Keratinocyte (primary cell): Measurements from ENCODE around the gene AQP2.

ENCODE experiments used
- EZH2 ChIP-seq: IDR thresholded peaks from one replicate; pipeline ENCODE4 v1.6.1; 2012; ENCODE audit warnings: inconsistent platforms, mild to moderate bottlenecking, low read length, moderate library complexity
- TF ChIP-seq, protein P1 (sequence below), 3 experiments: IDR thresholded peaks in 1 of 3; conservative IDR thresholded peaks in 1 of 3; optimal IDR thresholded peaks in 1 of 3; 2 replicates in 2 of 3; 3 replicates in 1 of 3; pipeline versions ENCODE3 to v1.5.1; 2011; ENCODE audit warnings: low read length in 3 of 3, mild to moderate bottlenecking in 3 of 3, moderate library complexity in 2 of 3, control low read depth in 1 of 3, inconsistent platforms in 1 of 3; ENCODE audit not compliant: insufficient read depth in 2 of 3; ENCODE audit errors: extremely low read depth in 1 of 3

GRCh38 chr12:49953151-49953550 is 2.6 kb downstream of the AQP2 start:
- TF ChIP-seq, protein P1, sequence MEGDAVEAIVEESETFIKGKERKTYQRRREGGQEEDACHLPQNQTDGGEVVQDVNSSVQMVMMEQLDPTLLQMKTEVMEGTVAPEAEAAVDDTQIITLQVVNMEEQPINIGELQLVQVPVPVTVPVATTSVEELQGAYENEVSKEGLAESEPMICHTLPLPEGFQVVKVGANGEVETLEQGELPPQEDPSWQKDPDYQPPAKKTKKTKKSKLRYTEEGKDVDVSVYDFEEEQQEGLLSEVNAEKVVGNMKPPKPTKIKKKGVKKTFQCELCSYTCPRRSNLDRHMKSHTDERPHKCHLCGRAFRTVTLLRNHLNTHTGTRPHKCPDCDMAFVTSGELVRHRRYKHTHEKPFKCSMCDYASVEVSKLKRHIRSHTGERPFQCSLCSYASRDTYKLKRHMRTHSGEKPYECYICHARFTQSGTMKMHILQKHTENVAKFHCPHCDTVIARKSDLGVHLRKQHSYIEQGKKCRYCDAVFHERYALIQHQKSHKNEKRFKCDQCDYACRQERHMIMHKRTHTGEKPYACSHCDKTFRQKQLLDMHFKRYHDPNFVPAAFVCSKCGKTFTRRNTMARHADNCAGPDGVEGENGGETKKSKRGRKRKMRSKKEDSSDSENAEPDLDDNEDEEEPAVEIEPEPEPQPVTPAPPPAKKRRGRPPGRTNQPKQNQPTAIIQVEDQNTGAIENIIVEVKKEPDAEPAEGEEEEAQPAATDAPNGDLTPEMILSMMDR (optimal IDR thresholded peaks at IDR 0.05 in 1 of 3, IDR thresholded peaks at IDR 0.05 in 1 of 3, conservative IDR thresholded peaks at IDR 0.05 in 1 of 3; ENCODE audit: extremely low read depth in 1 of 3, insufficient read depth in 2 of 3, low read length in 3 of 3) = no peak
- TF ChIP-seq EZH2 = no peak
